HL-60/S4 treated with retinoic acid at 250 ng/mL for 4 days and 3 days (cell line): ENCODE data around the gene ZMYND8.

Experiments
- in situ Hi-C: fragments of 300-500 bp; cut with MboI; formaldehyde crosslinking; loops from 2 replicates; pipeline ENCODE4 v1.7.0; 2022; ENCODE audit warnings: low sequenced_read_pairs

The ZMYND8 gene

DNA sequence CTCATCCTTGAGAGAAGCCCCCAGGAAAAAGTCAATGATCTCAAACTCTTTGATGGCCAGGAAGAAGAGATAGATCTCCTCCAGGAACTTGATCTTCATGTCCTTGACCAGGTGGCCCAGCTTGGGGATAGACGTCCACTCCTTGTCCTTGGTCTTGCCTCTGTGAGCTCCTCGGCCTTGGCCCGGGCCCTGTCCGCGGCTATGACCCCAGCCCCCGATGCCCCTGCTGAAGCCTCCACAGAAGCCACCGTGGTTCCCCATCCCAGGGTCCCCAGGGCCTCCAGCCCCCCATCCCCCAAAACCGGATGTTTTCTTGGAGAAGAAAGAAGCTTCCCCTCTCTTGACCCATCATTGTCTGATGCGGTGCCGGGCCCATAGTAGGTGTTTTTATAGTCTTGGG lies 195.1 kb downstream of the ZMYND8 start:
- in situ Hi-C loops, result loop anchor here (25.0 kb wide), 1 partner anchor 399 kb away; no protein-coding TSS in a partner anchor

- in situ Hi-C loops, result loop anchor here (25.0 kb wide), 1 partner anchor 399 kb away; no protein-coding TSS in a partner anchor
Measured at GRCh38 chr20:47160992-47161391, 195.5 kb downstream of the ZMYND8 start.

DNA sequence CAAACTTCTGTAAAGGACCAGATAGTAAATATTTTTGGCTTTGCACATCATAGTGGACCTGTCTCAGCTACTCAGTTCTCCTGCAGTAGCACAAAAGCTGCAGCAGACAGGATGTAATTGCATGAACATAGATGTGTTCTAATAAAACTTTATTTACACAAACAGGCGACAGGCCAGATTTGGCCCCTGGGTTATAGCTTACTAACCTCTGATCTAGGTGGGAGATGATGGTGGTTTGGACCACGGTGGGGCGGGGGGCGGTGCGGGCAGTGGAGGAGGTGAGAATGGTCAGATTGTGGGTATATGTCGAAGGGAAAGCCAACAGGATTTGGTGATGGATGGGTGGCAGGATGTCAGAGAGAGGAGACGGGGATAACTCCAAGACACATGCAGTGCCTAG lies 196.3 kb downstream of the ZMYND8 start:
- in situ Hi-C loops, result loop anchor here (25.0 kb wide), 1 partner anchor 398 kb away; no protein-coding TSS in a partner anchor
